HepG2 (cell line): ENCODE data around the gene INO80E. TPM values are rescaled to one million over a fixed set of nuclear protein-coding genes. Genes with fewer than 3 reads are reported as not detected.

ENCODE experiments used
- GATAD2A ChIP-seq: IDR thresholded peaks from 2 replicates; pipeline ENCODE4 v1.6.1; 2016
- MIER3 ChIP-seq: IDR thresholded peaks from 2 replicates; pipeline ENCODE4 v1.6.1; 2016; ENCODE audit warnings: missing compliant biosample characterization, borderline replicate concordance
- SALL1 ChIP-seq: sonication (generic); formaldehyde crosslinking; IDR thresholded peaks from 2 replicates; pipeline ENCODE4 v1.8.0; 2022; ENCODE audit warnings: mild to moderate bottlenecking, missing genetic modification reagents
- SMAD1 ChIP-seq: sonication (generic); formaldehyde crosslinking; IDR thresholded peaks from 2 replicates; pipeline ENCODE4 v1.4.0; 2020; ENCODE audit warnings: missing genetic modification reagents, low read depth, mild to moderate bottlenecking, borderline replicate concordance
- SMARCE1 ChIP-seq: fragments of 450-650 bp; IDR thresholded peaks from 2 replicates; pipeline ENCODE4 v1.6.1; 2017; ENCODE audit warnings: borderline replicate concordance
- SOX6 ChIP-seq, 2 experiments: fragments of 450-650 bp in 1 of 2; sonication (generic) in 1 of 2; formaldehyde crosslinking in 1 of 2; IDR thresholded peaks; 2 replicates each; pipeline versions ENCODE4 v1.4.0 to v1.6.1; 2017 to 2020; ENCODE audit warnings: antibody characterized with exemption in 1 of 2, mild to moderate bottlenecking in 1 of 2, missing genetic modification reagents in 1 of 2
- SUZ12 ChIP-seq: fragments of 150-350 bp; IDR thresholded peaks from 2 replicates; pipeline ENCODE4 v1.6.1; 2014; ENCODE audit warnings: low read depth, low read length
- TBX2 ChIP-seq: sonication (generic); formaldehyde crosslinking; IDR thresholded peaks from 2 replicates; pipeline ENCODE4 v1.5.0; 2020; ENCODE audit warnings: missing genetic modification reagents, mild to moderate bottlenecking, borderline replicate concordance
- ZBTB21 ChIP-seq: sonication (generic); formaldehyde crosslinking; IDR thresholded peaks from 2 replicates; pipeline ENCODE4 v1.4.0; 2020; ENCODE audit warnings: missing genetic modification reagents
- ZBTB7B ChIP-seq: sonication (generic); formaldehyde crosslinking; IDR thresholded peaks from 2 replicates; pipeline ENCODE4 v1.4.0; 2020; ENCODE audit warnings: missing genetic modification reagents
- ZFX ChIP-seq: sonication (generic); formaldehyde crosslinking; IDR thresholded peaks from 2 replicates; pipeline ENCODE4 v1.4.0; 2020; ENCODE audit warnings: mild to moderate bottlenecking, low read depth, missing genetic modification reagents, moderate library complexity
- ZNF3 ChIP-seq: IDR thresholded peaks from 2 replicates; pipeline ENCODE4 v1.7.0; 2017; ENCODE audit warnings: inconsistent platforms
- ZNF619 ChIP-seq: sonication (generic); formaldehyde crosslinking; IDR thresholded peaks from 2 replicates; pipeline ENCODE4 v1.4.0; 2020; ENCODE audit warnings: mild to moderate bottlenecking, missing genetic modification reagents
- ZNF780A ChIP-seq: sonication (generic); formaldehyde crosslinking; IDR thresholded peaks from 2 replicates; pipeline ENCODE4 v1.8.0; 2022; ENCODE audit warnings: mild to moderate bottlenecking, missing genetic modification reagents, moderate library complexity
- ZNF891 ChIP-seq: sonication (generic); formaldehyde crosslinking; IDR thresholded peaks from 2 replicates; pipeline ENCODE4 v1.5.0; 2020; ENCODE audit warnings: mild to moderate bottlenecking, missing genetic modification reagents
- polyA plus RNA-seq, 8 experiments: library from polyadenylated mRNA; depleted of rRNA in 3 of 8; stranded (reverse) in 7 of 8; unstranded in 1 of 8; fragments of >200 nt; fragmentation: Illumina TruSeq in 4 of 8; extraction: Trizol in 4 of 8; gene quantifications; 2 replicates each; pipeline versions ENCODE4 v1.2.1 to v1.2.3, GENCODE V29; 2011 to 2016; ENCODE audit warnings: low read depth in 4 of 8, missing spikeins in 1 of 8, mixed read lengths in 1 of 8; ENCODE audit not compliant: insufficient read depth in 1 of 8
- total RNA-seq, 5 experiments: library from RNA; depleted of rRNA; stranded (reverse); fragments of >200 nt; fragmentation: Illumina TruSeq; extraction: Trizol; gene quantifications; 2 replicates each; pipeline ENCODE4 v1.2.3, GENCODE V29; 2016; ENCODE audit warnings: low read depth in 1 of 5
- TF ChIP-seq, protein P1 (sequence below): sonication (generic); formaldehyde crosslinking; IDR thresholded peaks from 2 replicates; pipeline ENCODE4 v1.4.0; 2020; ENCODE audit warnings: missing genetic modification reagents
- TF ChIP-seq, protein P2 (sequence below): sonication (generic); formaldehyde crosslinking; IDR thresholded peaks from 2 replicates; pipeline ENCODE4 v1.9.0; 2022; ENCODE audit warnings: low read depth, missing genetic modification reagents
- TF ChIP-seq, protein P3 (sequence below): sonication (generic); formaldehyde crosslinking; IDR thresholded peaks from 2 replicates; pipeline ENCODE4 v1.4.0; 2020; ENCODE audit warnings: missing genetic modification reagents, mild to moderate bottlenecking, borderline replicate concordance
- TF ChIP-seq, protein P4 (sequence below): sonication (generic); formaldehyde crosslinking; IDR thresholded peaks from 2 replicates; pipeline ENCODE4 v1.8.0; 2022; ENCODE audit warnings: missing genetic modification reagents, mild to moderate bottlenecking, borderline replicate concordance
- TF ChIP-seq, protein P5 (sequence below): sonication (generic); formaldehyde crosslinking; IDR thresholded peaks from 2 replicates; pipeline ENCODE4 v1.4.0; 2020; ENCODE audit warnings: mild to moderate bottlenecking, low read depth, missing genetic modification reagents

INO80E gene
- total and polyA plus RNA-seq, 2 of the 13 experiments (the other 11 are each of a cell fraction or from before 2014, with no cell fraction given): 25.8 to 45.6 TPM

DNA sequence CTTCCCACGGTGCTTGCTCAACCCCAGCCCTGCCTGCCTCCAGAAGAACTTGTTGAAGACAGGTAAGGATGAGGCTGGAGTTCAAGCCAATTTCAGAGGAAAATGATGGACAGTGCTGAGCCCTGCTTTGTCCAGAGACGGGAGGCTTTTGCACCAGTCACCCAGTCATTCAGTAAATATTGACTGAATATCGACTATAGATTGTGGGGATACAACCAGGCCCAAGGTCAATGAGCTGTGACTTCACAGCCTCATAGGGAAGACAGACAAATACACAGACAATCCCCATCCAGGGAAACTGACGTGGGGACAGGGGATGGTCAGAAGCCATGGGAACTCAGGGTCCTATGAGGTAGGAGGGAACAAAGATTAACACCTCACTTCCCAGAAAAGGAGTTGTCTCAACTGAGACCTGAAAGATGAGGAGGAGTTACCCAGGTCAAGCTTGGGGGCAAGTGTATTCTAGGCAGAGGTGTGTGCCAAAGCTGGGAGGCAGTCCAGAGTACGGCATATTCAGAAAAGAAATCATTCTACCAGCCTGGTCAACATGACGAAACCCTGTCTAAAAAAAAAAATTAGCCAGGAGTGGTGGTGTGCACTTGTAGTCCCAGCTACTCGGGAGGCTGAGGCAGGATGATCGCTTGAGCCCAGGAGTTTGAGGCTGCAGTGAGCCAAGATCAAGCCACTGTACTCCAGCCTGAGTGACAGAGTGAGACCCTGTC lies 20.7 kb downstream of the INO80E start (continued):
- 0 out of 2 replicates have a peak, but pooled peaks have one; percentile 40 for TF ChIP-seq ZBTB7B (CRISPR knock-in tag)
- 0 out of 2 replicates have a peak, but pooled peaks have one; percentile 26 for TF ChIP-seq MIER3 (CRISPR knock-in tag)
- 0 out of 2 replicates have a peak, but pooled peaks have one; percentile 30 for TF ChIP-seq ZFX (CRISPR knock-in tag)
- peak; percentile 64 for TF ChIP-seq SALL1 (CRISPR knock-in tag)
- TF ChIP-seq, protein P1, sequence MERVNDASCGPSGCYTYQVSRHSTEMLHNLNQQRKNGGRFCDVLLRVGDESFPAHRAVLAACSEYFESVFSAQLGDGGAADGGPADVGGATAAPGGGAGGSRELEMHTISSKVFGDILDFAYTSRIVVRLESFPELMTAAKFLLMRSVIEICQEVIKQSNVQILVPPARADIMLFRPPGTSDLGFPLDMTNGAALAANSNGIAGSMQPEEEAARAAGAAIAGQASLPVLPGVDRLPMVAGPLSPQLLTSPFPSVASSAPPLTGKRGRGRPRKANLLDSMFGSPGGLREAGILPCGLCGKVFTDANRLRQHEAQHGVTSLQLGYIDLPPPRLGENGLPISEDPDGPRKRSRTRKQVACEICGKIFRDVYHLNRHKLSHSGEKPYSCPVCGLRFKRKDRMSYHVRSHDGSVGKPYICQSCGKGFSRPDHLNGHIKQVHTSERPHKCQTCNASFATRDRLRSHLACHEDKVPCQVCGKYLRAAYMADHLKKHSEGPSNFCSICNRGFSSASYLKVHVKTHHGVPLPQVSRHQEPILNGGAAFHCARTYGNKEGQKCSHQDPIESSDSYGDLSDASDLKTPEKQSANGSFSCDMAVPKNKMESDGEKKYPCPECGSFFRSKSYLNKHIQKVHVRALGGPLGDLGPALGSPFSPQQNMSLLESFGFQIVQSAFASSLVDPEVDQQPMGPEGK: 0 out of 2 replicates have a peak, but pooled peaks have one; percentile 8
- peak; percentile 80; the same call in 1 of the 2 replicates for TF ChIP-seq ZNF619 (CRISPR knock-in tag)
- 0 out of 2 replicates have a peak, but pooled peaks have one; percentile 17 for TF ChIP-seq ZBTB21 (CRISPR knock-in tag)
- TF ChIP-seq TBX2: 0 out of 2 replicates have a peak, but pooled peaks have one; percentile 31
- TF ChIP-seq, protein P2, sequence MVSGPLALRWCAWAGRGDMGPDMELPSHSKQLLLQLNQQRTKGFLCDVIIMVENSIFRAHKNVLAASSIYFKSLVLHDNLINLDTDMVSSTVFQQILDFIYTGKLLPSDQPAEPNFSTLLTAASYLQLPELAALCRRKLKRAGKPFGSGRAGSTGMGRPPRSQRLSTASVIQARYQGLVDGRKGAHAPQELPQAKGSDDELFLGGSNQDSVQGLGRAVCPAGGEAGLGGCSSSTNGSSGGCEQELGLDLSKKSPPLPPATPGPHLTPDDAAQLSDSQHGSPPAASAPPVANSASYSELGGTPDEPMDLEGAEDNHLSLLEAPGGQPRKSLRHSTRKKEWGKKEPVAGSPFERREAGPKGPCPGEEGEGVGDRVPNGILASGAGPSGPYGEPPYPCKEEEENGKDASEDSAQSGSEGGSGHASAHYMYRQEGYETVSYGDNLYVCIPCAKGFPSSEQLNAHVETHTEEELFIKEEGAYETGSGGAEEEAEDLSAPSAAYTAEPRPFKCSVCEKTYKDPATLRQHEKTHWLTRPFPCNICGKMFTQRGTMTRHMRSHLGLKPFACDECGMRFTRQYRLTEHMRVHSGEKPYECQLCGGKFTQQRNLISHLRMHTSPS (CRISPR knock-in tag): peak; percentile 28; the same call in 1 of the 2 replicates
- no peak for TF ChIP-seq ZNF3 (CRISPR knock-in tag)
- TF ChIP-seq, protein P3, sequence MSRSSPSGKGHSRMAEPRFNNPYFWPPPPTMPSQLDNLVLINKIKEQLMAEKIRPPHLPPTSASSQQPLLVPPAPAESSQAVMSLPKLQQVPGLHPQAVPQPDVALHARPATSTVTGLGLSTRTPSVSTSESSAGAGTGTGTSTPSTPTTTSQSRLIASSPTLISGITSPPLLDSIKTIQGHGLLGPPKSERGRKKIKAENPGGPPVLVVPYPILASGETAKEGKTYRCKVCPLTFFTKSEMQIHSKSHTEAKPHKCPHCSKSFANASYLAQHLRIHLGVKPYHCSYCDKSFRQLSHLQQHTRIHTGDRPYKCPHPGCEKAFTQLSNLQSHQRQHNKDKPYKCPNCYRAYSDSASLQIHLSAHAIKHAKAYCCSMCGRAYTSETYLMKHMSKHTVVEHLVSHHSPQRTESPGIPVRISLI (CRISPR knock-in tag): peak; percentile 78
- peak; percentile 66; the same call in 1 of the 2 replicates for TF ChIP-seq SMAD1 (CRISPR knock-in tag)
- TF ChIP-seq SMARCE1: no peak
- TF ChIP-seq GATAD2A (CRISPR knock-in tag): peak; percentile 82
- TF ChIP-seq, protein P4, sequence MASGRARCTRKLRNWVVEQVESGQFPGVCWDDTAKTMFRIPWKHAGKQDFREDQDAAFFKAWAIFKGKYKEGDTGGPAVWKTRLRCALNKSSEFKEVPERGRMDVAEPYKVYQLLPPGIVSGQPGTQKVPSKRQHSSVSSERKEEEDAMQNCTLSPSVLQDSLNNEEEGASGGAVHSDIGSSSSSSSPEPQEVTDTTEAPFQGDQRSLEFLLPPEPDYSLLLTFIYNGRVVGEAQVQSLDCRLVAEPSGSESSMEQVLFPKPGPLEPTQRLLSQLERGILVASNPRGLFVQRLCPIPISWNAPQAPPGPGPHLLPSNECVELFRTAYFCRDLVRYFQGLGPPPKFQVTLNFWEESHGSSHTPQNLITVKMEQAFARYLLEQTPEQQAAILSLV (CRISPR knock-in tag): no peak
- TF ChIP-seq ZNF780A (CRISPR knock-in tag): no peak
- TF ChIP-seq SUZ12: no peak
- TF ChIP-seq, protein P5, sequence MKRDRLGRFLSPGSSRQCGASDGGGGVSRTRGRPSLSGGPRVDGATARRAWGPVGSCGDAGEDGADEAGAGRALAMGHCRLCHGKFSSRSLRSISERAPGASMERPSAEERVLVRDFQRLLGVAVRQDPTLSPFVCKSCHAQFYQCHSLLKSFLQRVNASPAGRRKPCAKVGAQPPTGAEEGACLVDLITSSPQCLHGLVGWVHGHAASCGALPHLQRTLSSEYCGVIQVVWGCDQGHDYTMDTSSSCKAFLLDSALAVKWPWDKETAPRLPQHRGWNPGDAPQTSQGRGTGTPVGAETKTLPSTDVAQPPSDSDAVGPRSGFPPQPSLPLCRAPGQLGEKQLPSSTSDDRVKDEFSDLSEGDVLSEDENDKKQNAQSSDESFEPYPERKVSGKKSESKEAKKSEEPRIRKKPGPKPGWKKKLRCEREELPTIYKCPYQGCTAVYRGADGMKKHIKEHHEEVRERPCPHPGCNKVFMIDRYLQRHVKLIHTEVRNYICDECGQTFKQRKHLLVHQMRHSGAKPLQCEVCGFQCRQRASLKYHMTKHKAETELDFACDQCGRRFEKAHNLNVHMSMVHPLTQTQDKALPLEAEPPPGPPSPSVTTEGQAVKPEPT (CRISPR knock-in tag): 0 out of 2 replicates have a peak, but pooled peaks have one; percentile 30
- no peak for TF ChIP-seq SOX6 (IDR thresholded peaks at IDR 0.05)
- TF ChIP-seq SOX6 (CRISPR knock-in tag; IDR thresholded peaks at IDR 0.05): peak; percentile 56
- no peak for TF ChIP-seq ZNF891 (CRISPR knock-in tag)
